GM12892 (cell line): ENCODE measurements around the gene TTLL11.

Experiments used
- POLR2A ChIP-seq: IDR thresholded peaks from 2 replicates; pipeline ENCODE4 v1.6.1; 2011; ENCODE audit warnings: low read depth, low read length, control low read depth
- POLR2AphosphoS5 ChIP-seq: IDR thresholded peaks from 2 replicates; pipeline ENCODE4 v1.6.1; 2011; ENCODE audit warnings: low read depth, low read length, control low read depth

DNA sequence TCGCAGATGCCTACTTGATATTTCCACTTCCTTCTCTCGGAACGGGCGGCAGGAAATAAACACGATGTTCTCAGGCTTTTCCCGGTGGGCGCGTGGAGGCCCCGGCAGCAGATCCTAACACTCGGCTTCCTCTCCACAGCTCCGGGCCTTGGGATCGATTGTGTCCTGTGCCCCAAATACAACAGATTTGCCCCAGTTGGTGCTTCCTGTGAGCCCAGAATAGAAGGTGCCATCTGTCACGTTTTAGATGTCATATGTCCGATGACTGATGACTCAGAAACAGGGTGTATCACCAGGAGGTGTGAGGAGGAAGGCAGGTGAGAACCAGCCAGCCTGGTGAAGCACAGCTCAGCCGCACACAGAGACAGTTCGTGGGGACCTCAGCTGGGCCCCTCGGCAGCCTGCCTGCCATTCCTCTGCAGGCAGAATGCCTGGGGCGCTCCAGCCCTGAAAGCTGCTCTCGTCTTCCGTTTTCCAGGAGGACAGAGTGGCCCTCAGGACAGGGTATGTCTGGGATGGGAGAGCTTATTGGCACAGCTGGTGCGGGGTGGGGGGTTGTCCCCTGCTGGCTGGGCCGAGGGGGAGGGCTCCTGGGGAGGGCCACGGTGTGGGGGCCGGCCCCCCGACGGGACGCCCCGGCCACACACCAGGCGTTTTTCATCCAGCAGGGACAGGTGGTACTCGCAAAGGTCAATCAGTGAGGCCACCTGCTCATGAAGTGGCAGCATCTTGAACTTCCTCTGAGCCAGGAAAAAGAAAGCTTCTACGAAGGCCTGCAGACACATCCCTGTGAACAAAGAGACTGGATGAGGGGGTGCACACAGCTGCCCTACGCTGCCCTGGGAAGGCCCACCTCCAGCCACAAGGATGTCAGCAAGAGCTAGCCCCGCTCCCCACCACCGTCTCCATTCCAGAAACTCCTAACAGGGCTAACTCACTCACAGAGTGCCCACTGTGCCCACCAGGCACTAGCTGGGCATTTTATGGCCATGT, 270.7 kb downstream of the TTLL11 start:
- TF ChIP-seq POLR2AphosphoS5 = no peak
- TF ChIP-seq POLR2A = no peak
